Measurements from ENCODE around the gene CUL4A. TPM values are rescaled to one million over a fixed set of nuclear protein-coding genes. Genes with fewer than 3 reads are reported as not detected.

The CUL4A gene
- total RNA-seq, 4 donors from 2014 or later, result 95.6 to 221 (median 119) TPM

GRCh38 chr13:113203507-113204377, 5.7 kb upstream of the CUL4A start:
- 89% methylated on average over 7 of the region's 12 CpGs for WGBS
- no peaks in the 10 kb centered on the region for H3K27me3 ChIP-seq
- TF ChIP-seq EP300 (IDR thresholded peaks at IDR 0.05), result no peak
- no peak for TF ChIP-seq POLR2AphosphoS5 (IDR thresholded peaks at IDR 0.05)
- TF ChIP-seq CTCF (IDR thresholded peaks at IDR 0.05), result no peak
- no peak for TF ChIP-seq POLR2A (IDR thresholded peaks at IDR 0.05)
- peaks cover 18% of the 10 kb centered on the region for H3K36me3 ChIP-seq
- H3K4me3 ChIP-seq, result no peak overlapping the region
- no peaks in the 10 kb centered on the region for H3K9me3 ChIP-seq
- DNase-seq (ENCODE audit: low spot score in 2 of 2), result no peak
- H3K4me1 ChIP-seq, result peaks cover 41% of the 10 kb centered on the region
- H3K27ac ChIP-seq, result no peak overlapping the region

GRCh38 chr13:113204378-113204734, 5.1 kb upstream of the CUL4A start:
- Histone ChIP-seq H3K9me3 (no peaks in the 10 kb centered on the region), H3K4me1 (peaks cover 41% of the 10 kb centered on the region), H3K27me3 (no peaks in the 10 kb centered on the region), H3K27ac (no peak overlapping the region), H3K4me3 (no peak overlapping the region), H3K36me3 (peaks cover 12% of the 10 kb centered on the region)
- 75% methylated on average over 3 of the region's 5 CpGs for WGBS
- no peak for TF ChIP-seq CTCF (IDR thresholded peaks at IDR 0.05)
- TF ChIP-seq POLR2A (IDR thresholded peaks at IDR 0.05), result no peak
- no peak for TF ChIP-seq POLR2AphosphoS5 (IDR thresholded peaks at IDR 0.05)
- no peak for TF ChIP-seq EP300 (IDR thresholded peaks at IDR 0.05)
- DNase-seq (ENCODE audit: low spot score in 2 of 2), result no peak

- DNase-seq (ENCODE audit: low spot score in 2 of 2), result no peak
- H3K27me3 ChIP-seq, result no peaks in the 10 kb centered on the region
- 48% methylated on average over 5 of the region's 5 CpGs for WGBS
- H3K36me3 ChIP-seq, result peaks cover 3% of the 10 kb centered on the region
- TF ChIP-seq POLR2AphosphoS5 (IDR thresholded peaks at IDR 0.05) (no peak), EP300 (IDR thresholded peaks at IDR 0.05) (no peak), POLR2A (IDR thresholded peaks at IDR 0.05) (no peak), CTCF (IDR thresholded peaks at IDR 0.05) (no peak)
- peaks cover 48% of the 10 kb centered on the region for H3K4me1 ChIP-seq
- H3K27ac ChIP-seq, result no peak overlapping the region
- no peaks in the 10 kb centered on the region for H3K9me3 ChIP-seq
- no peak overlapping the region for H3K4me3 ChIP-seq
These were observed 3.9 kb upstream of the CUL4A start for GRCh38 chr13:113205428-113205931.

- DNase-seq (ENCODE audit: low spot score in 2 of 2), result no peak
- Histone ChIP-seq H3K4me3 (peak overlapping the region; percentile 72), H3K27ac (peak overlapping the region; percentile 99), H3K9me3 (no peaks in the 10 kb centered on the region), H3K27me3 (no peaks in the 10 kb centered on the region), H3K4me1 (peaks cover 62% of the 10 kb centered on the region), H3K36me3 (peaks cover 5% of the 10 kb centered on the region)
- WGBS, result 31% methylated on average over 3 of the region's 3 CpGs
- TF ChIP-seq CTCF (IDR thresholded peaks at IDR 0.05) (no peak), EP300 (IDR thresholded peaks at IDR 0.05) (no peak), POLR2A (IDR thresholded peaks at IDR 0.05) (no peak), POLR2AphosphoS5 (IDR thresholded peaks at IDR 0.05) (no peak)
These were observed 2.0 kb upstream of the CUL4A start for GRCh38 chr13:113207460-113207859.

GRCh38 chr13:113207890-113208420, 1.5 kb upstream of the CUL4A start:
- DNase-seq (ENCODE audit: low spot score in 2 of 2), result no peak
- Histone ChIP-seq H3K36me3 (peaks cover 5% of the 10 kb centered on the region), H3K4me3 (peak overlapping the region; percentile 72), H3K27me3 (no peaks in the 10 kb centered on the region), H3K4me1 (peaks cover 64% of the 10 kb centered on the region), H3K27ac (peak overlapping the region; percentile 99), H3K9me3 (no peaks in the 10 kb centered on the region)
- 0% methylated on average over 23 of the region's 44 CpGs for WGBS
- TF ChIP-seq POLR2AphosphoS5 (IDR thresholded peaks at IDR 0.05), result no peak
- TF ChIP-seq EP300 (IDR thresholded peaks at IDR 0.05), result no peak
- no peak for TF ChIP-seq POLR2A (IDR thresholded peaks at IDR 0.05)
- TF ChIP-seq CTCF (IDR thresholded peaks at IDR 0.05), result no peak
